ENCODE data around the gene WWC1.

The WWC1 gene

DNA sequence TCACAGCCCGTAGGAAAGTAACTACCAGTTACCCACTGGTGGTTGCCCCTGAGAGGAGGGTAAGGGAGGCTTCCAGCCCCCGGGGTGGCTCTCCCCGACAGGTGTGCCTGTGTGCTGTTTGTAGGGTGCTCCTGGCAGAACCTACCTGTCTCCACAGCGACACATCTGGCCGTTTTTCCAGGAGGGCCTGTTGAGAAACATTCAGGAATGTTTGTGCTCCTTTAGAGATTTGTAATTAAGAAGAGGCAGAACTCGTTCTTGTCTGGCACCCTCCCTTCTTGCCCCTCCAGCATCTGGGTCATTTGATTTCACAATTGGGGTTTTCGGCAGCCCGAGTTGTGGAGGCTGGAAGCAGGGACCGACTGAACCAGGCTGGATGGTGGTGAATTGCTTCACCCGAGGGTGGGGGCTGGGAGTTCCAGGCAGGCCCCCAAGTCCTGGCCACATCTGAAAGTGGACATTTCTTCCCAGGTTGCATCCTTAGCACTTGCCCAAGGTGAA is 74.2 kb downstream of the WWC1 start:
- no peak for DNase-seq

DNA sequence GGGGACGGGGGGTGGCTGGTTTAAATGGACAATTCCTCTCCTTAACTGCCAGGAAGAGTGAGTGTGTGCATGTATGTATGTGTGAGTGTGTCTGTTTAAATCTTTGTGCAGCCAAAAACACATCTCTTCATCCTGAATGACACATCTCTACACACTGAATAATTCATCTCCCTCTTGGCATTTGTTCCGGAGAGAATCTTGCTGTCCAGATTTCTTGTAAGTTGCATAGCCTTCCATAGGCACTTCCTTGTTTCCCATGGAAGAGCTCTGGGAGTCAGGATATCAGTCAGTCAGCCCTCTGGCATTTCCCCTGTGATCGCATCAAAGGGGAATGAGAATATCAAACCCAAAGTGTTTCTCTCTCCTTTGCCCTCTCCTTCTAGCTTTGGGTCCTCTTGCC is 74.7 kb downstream of the WWC1 start:
- DNase-seq = no peak

DNA sequence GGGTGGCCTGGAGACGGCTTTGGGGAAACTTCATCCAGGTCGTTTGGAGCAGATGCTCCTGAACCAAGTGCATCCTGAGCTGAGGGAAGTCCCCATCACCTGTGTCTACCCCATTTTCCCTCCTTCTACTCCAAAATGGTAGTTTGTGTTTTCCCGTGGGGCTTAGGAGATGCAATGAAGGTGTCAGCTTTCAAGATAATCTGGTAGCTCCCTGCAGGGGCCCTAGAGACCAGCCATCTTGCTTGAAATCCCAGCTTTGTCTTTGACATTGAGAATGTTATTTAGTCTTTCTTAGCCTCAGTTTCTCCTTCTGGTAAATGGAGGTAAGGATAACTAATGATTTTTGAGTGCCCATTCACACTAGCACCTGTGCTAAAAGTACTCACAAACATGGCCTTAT is 77.4 kb downstream of the WWC1 start:
- DNase-seq = no peak

DNA sequence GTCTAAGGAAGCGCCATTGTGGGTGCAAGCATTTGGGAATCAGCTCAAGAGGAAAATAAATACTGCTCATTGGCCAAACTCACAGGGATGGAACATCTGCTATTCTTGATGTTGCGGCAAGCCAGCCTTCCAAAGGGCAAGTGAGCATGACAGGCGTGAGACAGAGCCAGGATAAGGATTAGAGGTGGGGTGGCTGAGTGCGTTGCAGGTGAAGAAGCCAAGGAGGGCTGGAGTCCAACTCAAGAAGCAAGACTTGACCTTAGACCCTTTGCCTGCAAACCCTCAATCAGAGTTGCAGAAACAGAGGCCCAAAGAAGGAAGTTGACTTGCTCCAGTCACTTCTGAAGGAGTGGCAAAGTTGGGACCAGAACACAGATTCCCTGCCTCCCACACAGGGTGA is 79.4 kb downstream of the WWC1 start:
- DNase-seq = no peak

DNA sequence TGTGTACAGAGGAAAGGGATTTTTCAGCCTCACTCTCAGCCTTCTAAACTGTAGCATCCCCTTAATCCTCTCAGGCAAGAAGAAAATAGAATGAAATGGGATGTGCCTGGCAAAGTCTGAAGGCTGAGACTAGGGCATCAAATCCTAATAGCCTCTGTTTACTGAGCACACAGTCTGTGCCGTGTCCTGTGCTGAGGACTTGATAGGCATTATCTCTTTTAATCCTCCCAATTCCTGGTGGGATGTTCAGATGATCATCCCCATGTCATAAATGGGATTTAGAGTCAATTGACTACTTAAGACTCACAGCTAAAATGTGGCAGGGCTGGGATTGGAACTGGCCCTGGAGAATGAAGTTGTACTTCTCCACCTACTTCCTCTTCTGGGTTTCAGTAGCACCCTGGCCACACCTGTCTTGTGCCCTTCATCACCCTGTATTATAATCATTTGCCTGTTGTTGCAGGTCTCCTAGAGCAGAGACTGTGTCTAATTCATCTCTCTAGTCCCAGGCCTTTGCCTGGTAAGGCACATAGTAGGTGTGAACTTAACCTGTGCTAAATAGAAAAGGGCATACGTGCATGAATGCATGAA is 81.0 kb downstream of the WWC1 start:
- DNase-seq = no peak

DNA sequence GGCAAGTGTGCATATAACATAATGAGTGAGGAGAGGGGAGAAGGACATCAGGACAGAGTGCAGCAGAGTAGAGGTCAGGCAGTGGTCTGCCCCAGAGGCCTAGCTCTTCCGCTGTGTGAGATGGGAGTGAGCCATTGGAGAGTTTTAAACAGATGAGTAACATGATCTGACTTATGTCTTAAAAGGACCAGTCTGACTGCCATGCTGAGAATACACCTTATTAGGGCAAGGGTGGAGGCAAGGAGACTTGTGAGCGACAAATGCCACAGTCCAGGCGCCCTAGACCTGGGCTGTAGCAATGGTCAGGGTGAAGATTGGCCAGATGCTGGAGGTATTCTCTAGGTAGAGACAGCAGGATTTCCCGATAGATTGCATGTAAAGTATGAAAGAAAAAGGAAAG is 83.1 kb downstream of the WWC1 start:
- no peak for DNase-seq

DNA sequence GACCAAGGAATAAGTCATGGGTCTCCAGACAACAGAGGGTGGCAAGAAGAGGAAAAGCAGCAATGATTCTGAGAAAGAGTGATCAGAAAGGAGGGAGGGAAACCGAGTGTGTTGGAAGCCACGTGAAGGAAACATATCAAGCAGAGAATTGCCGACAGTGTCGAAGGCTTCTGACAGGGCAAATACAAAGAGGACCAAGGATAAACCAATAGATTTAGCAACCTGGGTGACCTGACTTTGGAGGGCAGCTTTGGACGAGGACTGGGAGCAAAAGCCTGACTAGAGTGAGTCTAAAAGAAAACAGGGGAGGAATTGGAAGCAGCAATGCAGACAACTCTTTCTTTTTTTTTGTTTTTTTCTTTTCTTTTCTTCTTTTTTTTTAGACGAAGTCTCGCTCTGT is 83.8 kb downstream of the WWC1 start:
- no peak for DNase-seq

DNA sequence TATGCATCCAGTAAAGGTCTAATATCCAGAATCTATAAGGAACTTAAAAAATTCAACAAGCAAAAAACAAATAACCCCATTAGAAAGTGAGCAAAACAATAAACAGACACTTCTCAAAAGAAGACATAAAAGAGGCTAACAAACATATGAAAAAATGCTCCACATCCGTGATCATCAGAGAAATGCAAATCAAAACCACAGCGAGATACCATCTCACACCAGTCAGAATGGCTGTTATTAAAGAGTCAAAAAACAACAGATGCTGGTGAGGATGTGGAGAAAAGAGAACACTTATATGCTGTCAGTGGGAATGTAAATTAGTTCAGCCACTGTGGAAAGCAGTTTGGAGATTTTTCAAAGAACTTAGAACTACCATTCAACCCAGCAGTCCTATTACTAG is 86.1 kb downstream of the WWC1 start:
- no peak for DNase-seq

DNA sequence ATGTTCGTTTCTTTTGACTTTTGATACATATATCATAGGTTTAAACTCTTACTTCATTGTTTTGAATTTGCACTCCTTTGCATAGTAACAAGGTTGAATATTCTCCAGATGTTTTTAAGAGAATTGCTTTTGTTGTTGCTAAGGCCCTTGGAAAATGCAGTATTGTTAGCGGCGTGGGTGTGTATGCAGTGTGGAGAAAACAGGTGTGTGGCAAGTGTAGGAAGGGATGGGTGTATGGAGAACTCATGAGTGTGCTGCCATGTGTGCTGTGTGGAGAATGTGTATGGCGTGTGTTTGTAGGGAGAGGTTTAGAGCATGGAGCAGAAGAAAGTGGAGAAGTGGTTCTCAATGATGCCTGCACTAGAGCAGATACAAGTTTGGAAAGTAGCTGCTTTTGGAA is 87.3 kb downstream of the WWC1 start:
- no peak for DNase-seq

DNA sequence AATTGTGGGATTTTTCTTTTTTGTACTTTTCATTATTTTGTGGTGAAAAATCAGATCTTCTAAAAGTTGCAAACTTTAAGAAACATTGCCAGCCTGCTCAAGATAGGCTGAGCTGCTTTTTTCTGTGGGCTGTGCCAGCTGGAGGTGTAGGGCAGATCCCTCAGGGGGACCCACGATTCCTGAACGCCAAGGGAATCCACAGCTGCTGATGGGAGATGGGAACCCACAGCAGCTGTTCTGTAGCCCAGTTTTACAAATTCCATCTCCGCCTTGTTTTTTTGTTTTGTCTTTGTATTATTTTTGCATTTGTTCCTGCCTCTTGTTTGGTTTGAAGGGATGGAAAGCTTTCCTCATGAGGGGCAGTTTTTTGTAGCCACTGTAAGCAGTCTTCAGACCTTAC is 91.0 kb downstream of the WWC1 start:
- no peak for DNase-seq

DNA sequence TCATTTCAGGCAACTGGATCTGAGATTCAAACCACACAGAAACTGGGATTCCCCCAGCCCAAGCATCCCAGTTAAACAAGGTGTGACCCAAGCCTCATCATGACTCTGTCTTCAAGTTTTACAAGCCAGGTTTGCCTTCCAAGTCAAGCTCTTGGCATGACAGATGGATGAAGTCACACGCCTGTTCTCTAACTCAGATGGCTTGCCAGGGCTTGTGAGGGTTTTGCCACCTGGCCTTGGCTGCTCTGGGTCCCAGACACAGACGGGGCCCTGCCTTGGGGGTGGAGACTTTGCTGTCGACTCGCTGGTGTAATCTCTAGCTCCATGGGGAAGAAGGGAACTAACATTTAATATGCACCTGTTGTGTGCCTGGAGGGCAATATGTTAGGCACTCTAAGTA is 99.0 kb downstream of the WWC1 start:
- DNase-seq = no peak

DNA sequence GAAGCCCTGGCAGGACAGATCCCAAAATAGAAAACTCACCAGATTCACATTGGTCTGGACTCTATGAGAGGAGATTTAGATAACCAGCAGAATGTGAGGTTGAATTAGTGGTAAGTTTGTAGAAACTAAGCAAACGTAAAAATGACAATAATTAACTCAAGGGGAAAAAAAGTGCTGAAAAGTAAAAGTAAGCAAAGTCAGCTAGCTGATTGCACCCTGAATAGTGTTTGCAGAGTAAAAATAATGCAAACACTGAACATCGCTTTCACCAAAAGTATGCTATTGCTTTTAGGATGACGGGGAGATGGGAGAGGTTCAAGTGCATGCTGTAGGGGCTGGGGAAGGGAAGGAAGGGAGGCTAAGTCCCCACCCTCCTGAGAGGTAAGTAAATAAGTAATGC is 102.3 kb downstream of the WWC1 start:
- DNase-seq = no peak

DNA sequence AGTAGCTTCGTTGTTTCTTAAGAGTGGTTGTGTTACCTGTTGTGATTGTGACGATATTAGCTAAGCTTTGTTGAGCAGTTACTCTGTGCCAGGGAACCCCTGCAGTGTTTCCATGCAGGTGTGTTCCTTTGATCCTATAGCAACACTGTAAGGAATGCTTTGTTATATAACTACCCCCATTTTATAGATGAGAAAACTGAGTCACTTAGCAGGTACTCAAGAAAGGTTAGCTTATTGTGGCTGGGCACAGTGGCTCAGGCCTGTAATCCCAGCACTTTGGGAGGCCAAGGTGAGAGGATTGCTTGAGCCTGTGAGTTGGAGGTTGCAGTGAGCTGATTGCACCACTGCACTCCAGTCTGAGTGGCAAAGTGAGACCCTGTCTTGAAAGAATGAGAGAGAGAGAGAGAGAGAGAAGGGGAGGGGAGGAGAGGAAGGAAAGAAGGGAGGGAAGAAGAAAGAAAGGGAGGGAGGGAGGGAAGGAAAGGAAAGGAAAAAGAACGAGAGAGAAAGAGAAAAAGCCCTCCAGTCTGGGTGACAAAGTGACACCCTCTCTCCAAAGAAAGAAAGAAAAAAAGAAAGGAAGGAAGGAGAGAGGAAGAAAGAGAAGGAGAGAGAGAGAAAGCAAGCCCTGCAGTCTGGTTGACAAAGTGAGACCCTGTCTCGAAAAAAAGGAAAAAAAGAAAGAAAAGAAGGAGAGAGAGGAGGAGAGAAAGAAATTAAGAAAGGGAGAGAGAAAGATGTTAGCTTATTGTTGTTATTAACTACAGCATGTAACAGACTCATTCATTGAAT is 109.2 kb downstream of the WWC1 start:
- no peak for DNase-seq

DNA sequence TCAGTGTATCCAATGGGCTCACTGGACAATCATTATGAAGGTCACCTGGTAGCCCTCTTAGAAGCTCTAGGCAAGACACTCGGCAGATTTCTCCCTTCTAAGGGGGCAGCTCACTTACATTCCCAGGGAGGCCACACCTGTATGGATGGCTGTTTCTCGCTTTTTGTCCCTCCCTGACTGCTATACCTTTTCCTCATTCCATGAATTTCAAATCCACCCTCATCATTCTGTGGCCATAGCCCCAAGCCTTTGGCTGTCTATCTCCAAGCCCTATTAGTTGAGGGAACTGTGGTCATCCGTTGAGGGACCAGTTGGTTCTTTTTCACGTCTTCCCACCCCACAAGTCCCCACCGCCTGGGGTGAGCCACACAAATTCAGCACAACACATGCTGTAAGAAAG is 109.8 kb downstream of the WWC1 start:
- no peak for DNase-seq

DNA sequence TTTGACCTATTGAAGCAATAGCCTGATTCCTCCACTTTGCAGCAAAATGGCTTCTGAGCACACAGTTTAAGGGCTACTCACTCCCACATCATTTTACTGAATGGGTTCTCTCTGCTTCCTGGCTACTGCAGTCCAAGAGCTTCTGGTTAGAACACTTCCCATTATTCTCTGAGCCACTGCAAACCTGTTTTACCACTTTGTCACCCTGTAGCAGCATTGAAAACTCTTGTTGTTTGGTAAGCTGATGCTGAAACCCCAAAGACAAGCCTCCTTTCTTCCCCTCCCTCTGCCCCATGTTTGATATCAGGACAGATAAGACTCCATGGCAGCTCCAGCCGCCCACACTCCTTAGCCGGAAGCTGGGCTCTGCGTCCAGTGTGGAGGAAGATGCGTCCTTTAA is 110.4 kb downstream of the WWC1 start:
- DNase-seq = no peak

DNA sequence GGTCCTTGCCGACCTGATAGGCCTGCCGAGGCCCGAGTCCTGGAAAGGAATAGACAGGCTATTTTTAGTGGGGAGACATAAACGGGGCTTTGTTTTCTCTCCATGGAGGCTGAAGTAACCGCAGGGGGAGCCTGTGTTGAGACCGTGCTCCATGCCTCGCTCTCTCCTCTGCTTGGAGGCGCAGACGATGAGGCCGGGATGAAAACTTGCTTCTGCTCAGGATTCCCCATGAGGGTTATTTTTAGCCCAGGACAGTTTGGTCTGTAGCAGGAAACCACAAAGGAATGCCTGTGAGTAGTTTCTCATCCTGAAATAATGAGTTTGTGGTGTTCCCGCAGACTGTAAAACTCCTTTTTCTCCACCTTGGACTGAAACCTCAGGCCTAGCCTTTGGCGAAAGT is 112.9 kb downstream of the WWC1 start:
- peak; percentile 21 to 32 for DNase-seq

DNA sequence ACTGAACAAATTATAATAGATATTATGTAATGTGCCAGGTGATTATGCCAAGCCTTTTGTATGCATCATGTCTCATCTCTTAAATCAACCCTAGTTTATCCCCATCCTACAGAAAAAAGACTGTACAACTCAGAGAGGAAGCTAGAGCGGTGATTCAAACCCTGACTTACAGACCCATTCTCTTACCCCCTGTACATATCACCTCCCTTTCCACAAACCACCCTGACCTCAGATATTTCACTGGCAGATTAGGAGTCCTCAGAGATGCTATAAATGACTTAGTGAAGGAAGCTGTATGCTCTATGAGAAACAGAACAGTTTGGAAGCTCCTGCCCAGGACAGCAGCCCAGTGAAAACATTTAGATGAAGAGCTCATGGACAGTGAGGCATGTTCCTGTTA is 115.8 kb downstream of the WWC1 start:
- no peak for DNase-seq

DNA sequence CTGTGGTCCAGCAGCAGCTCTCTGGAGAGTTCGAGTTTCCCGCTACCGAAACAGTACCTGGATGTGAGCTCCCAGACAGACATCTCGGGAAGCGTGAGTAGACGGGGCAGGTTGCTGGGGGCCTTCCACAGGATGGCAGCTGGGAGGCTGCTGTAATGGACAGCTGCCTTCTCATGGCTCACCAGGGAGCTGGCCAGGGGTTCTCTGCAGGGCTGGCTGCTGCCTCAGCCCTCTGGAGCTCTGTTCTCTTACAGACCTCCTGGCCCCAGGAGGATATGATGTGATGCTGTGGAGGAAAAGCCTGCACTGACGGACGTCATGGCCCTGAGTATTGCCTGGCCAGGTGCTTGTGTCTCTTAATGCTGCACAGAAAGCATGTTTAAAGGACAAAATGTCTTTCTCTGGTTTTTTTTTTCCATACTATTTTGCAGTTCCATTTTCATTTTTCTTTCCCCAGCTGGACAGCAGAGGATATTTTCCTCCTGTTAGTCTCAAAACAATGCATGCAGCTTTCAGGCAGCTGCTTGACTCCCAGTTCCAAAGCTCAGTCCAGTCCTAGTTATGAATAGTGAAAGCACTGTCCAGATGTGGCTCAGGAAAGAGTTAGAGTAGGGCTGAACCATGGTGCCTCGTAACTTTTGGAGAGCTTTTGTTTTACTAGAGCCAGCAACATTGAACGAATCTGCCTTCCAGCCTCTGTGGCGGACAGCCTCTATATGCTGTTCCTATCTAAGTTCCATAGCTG is 117.3 kb downstream of the WWC1 start:
- DNase-seq = no peak

DNA sequence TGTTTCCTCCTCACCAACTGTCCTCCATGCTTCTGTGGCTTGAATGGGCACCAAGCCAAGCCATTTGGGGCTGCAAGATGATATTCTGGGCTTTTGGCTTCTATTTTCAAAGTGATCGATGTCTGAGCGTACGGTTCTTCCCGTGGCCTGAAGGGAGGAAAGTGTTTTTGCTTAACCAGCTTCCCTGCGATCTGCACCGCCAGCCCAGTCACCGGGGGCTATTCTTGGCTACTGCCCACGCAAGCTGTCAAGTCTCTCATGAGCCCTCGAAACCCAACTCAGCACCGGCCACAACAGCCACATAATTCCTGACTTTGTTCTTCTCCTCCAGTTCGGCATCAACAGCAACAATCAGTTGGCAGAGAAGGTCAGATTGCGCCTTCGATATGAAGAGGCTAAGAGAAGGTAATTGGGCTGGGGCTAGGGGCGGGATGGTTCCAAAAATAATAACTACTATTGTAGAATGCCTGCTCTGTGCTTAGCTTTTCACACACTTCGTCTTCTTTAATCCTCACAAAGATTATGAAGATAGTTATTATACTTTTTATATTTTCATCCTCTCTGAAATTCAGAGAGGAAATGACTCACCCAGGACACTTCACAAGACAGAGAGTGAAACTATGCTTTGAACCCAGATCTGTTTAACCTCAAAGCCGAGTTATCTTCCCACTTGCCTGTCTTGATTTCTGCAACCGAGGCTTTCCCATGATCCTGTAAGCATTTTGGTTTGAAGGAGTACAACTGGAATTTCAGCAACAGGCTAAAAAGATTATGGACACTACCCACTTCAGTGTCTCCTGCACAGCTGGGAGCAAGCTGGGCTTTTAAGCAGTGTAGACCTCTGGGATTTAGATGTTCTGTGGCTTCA is 118.4 kb downstream of the WWC1 start:
- no peak for DNase-seq

DNA sequence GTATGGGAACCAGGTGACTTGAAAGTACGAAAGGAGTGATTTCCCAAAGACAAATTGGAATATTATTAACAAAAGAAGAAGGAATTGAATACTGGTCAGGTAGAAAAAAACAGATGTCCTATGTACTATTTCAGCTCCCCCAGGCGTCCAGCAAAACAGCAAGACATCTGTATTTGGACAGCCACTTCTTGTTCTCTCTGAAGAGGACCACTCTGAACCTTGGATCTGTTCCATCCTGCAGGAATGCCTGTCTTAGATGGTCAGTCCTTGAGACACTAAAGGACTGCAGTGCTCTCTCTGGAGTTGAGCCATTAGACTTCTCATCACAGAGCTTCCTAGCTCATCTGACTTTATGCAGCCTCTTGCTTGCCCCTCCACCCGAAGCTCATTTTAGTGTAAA is 120.4 kb downstream of the WWC1 start:
- no peak for DNase-seq

DNA sequence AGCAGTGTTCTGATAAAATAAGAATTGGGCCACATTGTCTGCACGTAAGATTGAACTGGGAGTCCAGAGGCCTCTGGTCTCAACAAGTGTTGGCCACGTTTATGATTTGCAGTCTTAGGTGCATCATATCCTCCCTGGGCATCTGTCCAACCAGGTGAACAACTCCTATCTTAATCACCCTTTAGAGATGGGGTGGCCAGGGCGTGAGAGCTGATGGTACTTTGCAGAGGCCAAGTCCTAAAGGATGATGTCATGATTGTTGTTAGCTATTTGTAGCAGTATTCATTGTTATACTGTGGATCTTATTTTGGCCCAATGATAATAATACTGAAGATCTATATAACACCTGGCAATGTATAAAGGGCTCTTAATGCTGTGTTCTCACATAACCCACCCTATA is 121.6 kb downstream of the WWC1 start:
- DNase-seq = no peak

DNA sequence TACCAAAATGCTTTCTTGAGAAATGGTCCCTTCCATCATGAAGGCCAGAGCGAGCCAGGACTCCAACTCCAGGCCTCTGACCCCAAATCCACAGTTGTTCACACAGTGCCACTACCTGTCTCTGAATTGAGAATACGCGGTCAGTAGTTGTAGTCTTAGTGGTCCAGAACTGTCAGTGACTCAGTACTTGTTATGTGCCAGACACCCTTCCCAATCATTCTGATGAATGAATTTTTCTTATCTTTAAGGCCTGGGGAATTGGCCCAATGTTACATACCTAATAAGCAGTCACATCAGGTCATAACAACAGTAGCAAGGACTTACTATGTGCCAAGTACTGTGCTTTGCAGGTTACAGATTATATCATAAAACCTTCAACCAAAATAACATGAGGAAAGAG is 122.2 kb downstream of the WWC1 start:
- DNase-seq = no peak

DNA sequence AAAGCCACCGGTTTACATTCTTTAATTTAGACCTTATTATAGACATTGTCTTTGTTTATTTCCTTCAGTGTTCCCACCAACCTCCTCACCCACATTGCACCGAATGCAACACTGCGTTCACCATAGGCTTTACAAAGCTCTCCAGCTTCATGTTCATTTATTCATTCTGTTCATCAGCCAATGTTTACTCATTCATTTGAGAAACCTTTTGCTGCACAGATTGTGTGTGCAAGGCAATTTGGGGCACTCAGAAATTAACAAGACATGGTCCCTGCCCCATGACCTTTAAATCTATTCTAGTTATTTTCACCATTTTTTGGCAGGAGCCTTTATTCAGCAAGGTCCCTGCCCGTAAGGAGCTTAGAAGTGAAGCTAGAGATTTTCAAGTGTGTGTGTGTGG is 124.0 kb downstream of the WWC1 start:
- no peak for DNase-seq
